ENCODE data around the gene MOSMO. TPM values are rescaled to one million over a fixed set of nuclear protein-coding genes. Genes with fewer than 3 reads are reported as not detected.

Gene MOSMO
- total and polyA plus RNA-seq, 9 of the 15 experiments (the other 6 are each of a cell fraction or from before 2014, with no cell fraction given), result 1.9 to 13.3 (median 7.7) TPM

DNA sequence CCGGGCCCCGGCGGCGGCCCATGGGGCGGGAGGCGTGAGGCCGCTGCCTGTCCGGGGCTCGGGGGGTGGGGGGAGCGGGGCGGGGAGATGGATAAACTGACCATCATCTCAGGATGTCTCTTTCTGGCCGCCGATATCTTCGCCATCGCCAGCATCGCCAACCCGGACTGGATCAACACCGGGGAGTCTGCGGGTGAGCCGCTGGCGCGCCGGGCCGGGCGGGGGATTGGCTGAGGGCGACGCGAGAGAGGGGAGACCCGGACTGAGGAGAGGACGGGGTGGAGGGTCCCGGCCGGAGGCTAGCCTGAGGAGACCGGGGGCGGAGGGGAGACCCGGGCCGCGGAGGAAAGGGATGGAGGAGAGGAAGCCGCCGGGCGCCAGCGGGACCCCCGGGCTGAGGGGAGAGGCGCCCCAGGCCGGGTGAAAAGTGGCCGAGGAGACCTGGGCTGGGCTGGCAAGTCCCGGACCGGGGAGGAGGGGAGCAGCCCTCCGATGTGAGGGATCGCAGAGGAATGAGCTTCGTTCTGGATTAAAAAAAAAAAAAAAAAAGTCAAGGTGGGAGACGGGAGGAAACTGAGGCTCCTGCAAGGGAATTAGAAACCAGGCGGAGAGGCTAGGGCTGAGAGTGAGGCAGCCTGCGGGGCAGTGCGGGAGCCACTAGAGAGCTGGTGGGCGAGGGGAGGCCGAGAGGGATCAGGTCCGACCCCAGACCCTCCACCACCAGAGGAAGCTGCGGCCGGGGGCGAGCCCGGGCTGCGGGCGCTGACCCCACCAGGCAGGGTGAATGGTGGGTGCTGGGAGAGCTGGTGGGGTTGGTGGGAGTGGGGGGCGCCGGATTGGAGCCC lies 526 bp downstream of the MOSMO start:
- Histone ChIP-seq H3K4me3 (peak overlapping the region; percentile 83), H3K4me2 (ENCODE audit: insufficient read depth, low read length) (peak overlapping the region; percentile 76), H3K27me3 (ENCODE audit: control insufficient read depth in 2 of 2, insufficient read depth in 2 of 2, low read length in 2 of 2) (peaks cover 0 to 4% of the 10 kb centered on the region in 2 experiments; a peak in 2 of 5 replicates), H3K36me3 (ENCODE audit: control insufficient read depth, insufficient read depth, low read length) (no peaks in the 10 kb centered on the region), H3K9me3 (replicated peaks; ENCODE audit: control insufficient read depth, insufficient read depth, low read depth, low read length) (no peaks in the 10 kb centered on the region), H3K79me2 (ENCODE audit: control insufficient read depth, insufficient read depth, low read length) (peaks cover 24% of the 10 kb centered on the region), H2AFZ (ENCODE audit: low read depth, low read length) (peak overlapping the region; percentile 80), H3K9ac (ENCODE audit: insufficient read depth in 1 of 2, low read depth in 2 of 2, low read length in 2 of 2) (peak overlapping the region; percentile 64 to 92), H4K20me1 (replicated peaks; ENCODE audit: control insufficient read depth, insufficient read depth, low read length) (0 out of 2 replicates have a peak, but pooled peaks cover 6% of the 10 kb centered on the region), H3K9me1 (ENCODE audit: control insufficient read depth, insufficient read depth, low read length) (no peaks in the 10 kb centered on the region), H3K27ac (ENCODE audit: extremely low read depth, low read depth, low read length) (no peak overlapping the region), H3K4me1 (replicated peaks in 1 of 2; ENCODE audit: control insufficient read depth in 2 of 2, insufficient read depth in 2 of 2, low read length in 2 of 2) (peaks cover 8 to 18% of the 10 kb centered on the region in 2 experiments; a peak in 4 of 5 replicates)
- FAIRE-seq (no peak), DNase-seq (ENCODE audit: extremely low read depth in 1 of 4, low spot score in 3 of 4) (peak in 1 of 4 experiments; percentile 32), ATAC-seq (peak; percentile 11; the same call in 2 of the 3 replicates)
- intact Hi-C loops (cut with micrococcal nuclease) (no loop called here), in situ Hi-C loops (cut with MboI) (no loop called here)
- ChIA-PET CTCF (ENCODE audit: low intra/inter-chr PET ratio) (interaction anchor here (0.7 to 1.2 kb wide), 2 partner anchors 9 to 70 kb away, joined by 3 read pairs; no protein-coding TSS in a partner anchor), POLR2A (interaction anchor here (0.6 to 2.0 kb wide), 8 partner anchors 9 to 64 kb away, joined by 3 to 6 read pairs (median 4); no protein-coding TSS in a partner anchor)
- BruUV-seq (replicated peaks), result TSS peak; percentile 32
- 6% methylated on average over 11 of the region's 65 CpGs for WGBS (ENCODE audit: insufficient coverage, low coverage, missing lambda C conversion rate)
- peak; percentile 15; the same call in 1 of the 2 replicates for TF ChIP-seq POLR2G (IDR thresholded peaks at IDR 0.05; ENCODE audit: low read depth, low read length)
- TF ChIP-seq, protein P1, sequence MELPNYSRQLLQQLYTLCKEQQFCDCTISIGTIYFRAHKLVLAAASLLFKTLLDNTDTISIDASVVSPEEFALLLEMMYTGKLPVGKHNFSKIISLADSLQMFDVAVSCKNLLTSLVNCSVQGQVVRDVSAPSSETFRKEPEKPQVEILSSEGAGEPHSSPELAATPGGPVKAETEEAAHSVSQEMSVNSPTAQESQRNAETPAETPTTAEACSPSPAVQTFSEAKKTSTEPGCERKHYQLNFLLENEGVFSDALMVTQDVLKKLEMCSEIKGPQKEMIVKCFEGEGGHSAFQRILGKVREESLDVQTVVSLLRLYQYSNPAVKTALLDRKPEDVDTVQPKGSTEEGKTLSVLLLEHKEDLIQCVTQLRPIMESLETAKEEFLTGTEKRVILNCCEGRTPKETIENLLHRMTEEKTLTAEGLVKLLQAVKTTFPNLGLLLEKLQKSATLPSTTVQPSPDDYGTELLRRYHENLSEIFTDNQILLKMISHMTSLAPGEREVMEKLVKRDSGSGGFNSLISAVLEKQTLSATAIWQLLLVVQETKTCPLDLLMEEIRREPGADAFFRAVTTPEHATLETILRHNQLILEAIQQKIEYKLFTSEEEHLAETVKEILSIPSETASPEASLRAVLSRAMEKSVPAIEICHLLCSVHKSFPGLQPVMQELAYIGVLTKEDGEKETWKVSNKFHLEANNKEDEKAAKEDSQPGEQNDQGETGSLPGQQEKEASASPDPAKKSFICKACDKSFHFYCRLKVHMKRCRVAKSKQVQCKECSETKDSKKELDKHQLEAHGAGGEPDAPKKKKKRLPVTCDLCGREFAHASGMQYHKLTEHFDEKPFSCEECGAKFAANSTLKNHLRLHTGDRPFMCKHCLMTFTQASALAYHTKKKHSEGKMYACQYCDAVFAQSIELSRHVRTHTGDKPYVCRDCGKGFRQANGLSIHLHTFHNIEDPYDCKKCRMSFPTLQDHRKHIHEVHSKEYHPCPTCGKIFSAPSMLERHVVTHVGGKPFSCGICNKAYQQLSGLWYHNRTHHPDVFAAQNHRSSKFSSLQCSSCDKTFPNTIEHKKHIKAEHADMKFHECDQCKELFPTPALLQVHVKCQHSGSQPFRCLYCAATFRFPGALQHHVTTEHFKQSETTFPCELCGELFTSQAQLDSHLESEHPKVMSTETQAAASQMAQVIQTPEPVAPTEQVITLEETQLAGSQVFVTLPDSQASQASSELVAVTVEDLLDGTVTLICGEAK (IDR thresholded peaks at IDR 0.05), result no peak
- TF ChIP-seq, protein P1 (CRISPR knock-in tag; IDR thresholded peaks at IDR 0.05), result no peak
- peak; percentile 92 for TF ChIP-seq GABPA (tag; conservative IDR thresholded peaks at IDR 0.05; ENCODE audit: low read depth)
- TF ChIP-seq RCOR1 (IDR thresholded peaks at IDR 0.05; ENCODE audit: borderline replicate concordance in 1 of 2, low read depth in 2 of 2, low read length in 2 of 2), result peak in 1 of 2 experiments; percentile 3; a peak in 1 of 4 replicates
- TF ChIP-seq CHD1 (IDR thresholded peaks at IDR 0.05; ENCODE audit: low read length), result peak; percentile 46
- TF ChIP-seq RBFOX2 (IDR thresholded peaks at IDR 0.05; ENCODE audit: low read depth, low read length), result peak; percentile 48
- TF ChIP-seq, protein P2, sequence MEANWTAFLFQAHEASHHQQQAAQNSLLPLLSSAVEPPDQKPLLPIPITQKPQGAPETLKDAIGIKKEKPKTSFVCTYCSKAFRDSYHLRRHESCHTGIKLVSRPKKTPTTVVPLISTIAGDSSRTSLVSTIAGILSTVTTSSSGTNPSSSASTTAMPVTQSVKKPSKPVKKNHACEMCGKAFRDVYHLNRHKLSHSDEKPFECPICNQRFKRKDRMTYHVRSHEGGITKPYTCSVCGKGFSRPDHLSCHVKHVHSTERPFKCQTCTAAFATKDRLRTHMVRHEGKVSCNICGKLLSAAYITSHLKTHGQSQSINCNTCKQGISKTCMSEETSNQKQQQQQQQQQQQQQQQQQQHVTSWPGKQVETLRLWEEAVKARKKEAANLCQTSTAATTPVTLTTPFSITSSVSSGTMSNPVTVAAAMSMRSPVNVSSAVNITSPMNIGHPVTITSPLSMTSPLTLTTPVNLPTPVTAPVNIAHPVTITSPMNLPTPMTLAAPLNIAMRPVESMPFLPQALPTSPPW (CRISPR knock-in tag; IDR thresholded peaks at IDR 0.05), result 0 out of 2 replicates have a peak, but pooled peaks have one; percentile 64
